HEK293 (cell line): ENCODE results near the gene PRMT1.

ENCODE experiments used
- BCL11B ChIP-seq: fragments of 450-650 bp; formaldehyde crosslinking; IDR thresholded peaks from 2 replicates; pipeline ENCODE4 v1.5.1; 2016; ENCODE audit warnings: low read depth, missing biosample characterization, missing genetic modification characterization
- ELK4 ChIP-seq: IDR thresholded peaks from 2 replicates; pipeline ENCODE4 v1.6.1; 2011; ENCODE audit warnings: mild to moderate bottlenecking, low read depth, low read length, borderline replicate concordance
- GFI1B ChIP-seq: fragments of 450-650 bp; formaldehyde crosslinking; IDR thresholded peaks from 2 replicates; pipeline ENCODE4 v1.5.1; 2016; ENCODE audit warnings: missing biosample characterization, missing genetic modification characterization
- HOXA7 ChIP-seq: sonication (generic); formaldehyde crosslinking; IDR thresholded peaks from 2 replicates; pipeline ENCODE4 v1.8.1; 2022; ENCODE audit warnings: missing genetic modification reagents, borderline replicate concordance
- INSM2 ChIP-seq: fragments of 450-650 bp; formaldehyde crosslinking; IDR thresholded peaks from 2 replicates; pipeline ENCODE4 v1.5.1; 2016; ENCODE audit warnings: missing biosample characterization, missing genetic modification characterization
- OVOL3 ChIP-seq: fragments of 450-650 bp; formaldehyde crosslinking; IDR thresholded peaks from 2 replicates; pipeline ENCODE4 v1.5.1; 2016; ENCODE audit warnings: missing biosample characterization, missing genetic modification characterization
- PRDM1 ChIP-seq: fragments of 450-650 bp; formaldehyde crosslinking; IDR thresholded peaks from 2 replicates; pipeline ENCODE4; 2016; ENCODE audit warnings: missing biosample characterization, missing genetic modification characterization
- SCRT1 ChIP-seq: fragments of 450-650 bp; formaldehyde crosslinking; IDR thresholded peaks from 2 replicates; pipeline ENCODE4 v1.5.1; 2016; ENCODE audit warnings: missing biosample characterization, missing genetic modification characterization, borderline replicate concordance
- ZBTB11 ChIP-seq: fragments of 450-650 bp; formaldehyde crosslinking; conservative IDR thresholded peaks from 2 replicates; pipeline ENCODE4 v1.5.1; 2016; ENCODE audit warnings: low read depth, missing biosample characterization, missing genetic modification characterization
- ZBTB48 ChIP-seq: fragments of 450-650 bp; formaldehyde crosslinking; IDR thresholded peaks from 2 replicates; pipeline ENCODE4 v1.5.1; 2016; ENCODE audit warnings: missing biosample characterization, missing genetic modification characterization
- ZBTB7A ChIP-seq: fragments of 450-650 bp; formaldehyde crosslinking; IDR thresholded peaks from 2 replicates; pipeline ENCODE4 v1.5.1; 2016; ENCODE audit warnings: low read depth, missing biosample characterization, missing genetic modification characterization
- ZIC2 ChIP-seq: fragments of 450-650 bp; formaldehyde crosslinking; IDR thresholded peaks from 2 replicates; pipeline ENCODE4 v1.5.1; 2016; ENCODE audit warnings: missing biosample characterization, missing genetic modification characterization
- ZNF112 ChIP-seq: fragments of 450-650 bp; formaldehyde crosslinking; IDR thresholded peaks from 2 replicates; pipeline ENCODE4 v1.5.0; 2017; ENCODE audit warnings: missing biosample characterization, missing genetic modification characterization
- ZNF133 ChIP-seq: fragments of 450-650 bp; formaldehyde crosslinking; IDR thresholded peaks from 2 replicates; pipeline ENCODE4 v1.5.1; 2016; ENCODE audit warnings: missing biosample characterization, missing genetic modification characterization
- ZNF138 ChIP-seq: fragments of 450-650 bp; formaldehyde crosslinking; IDR thresholded peaks from 2 replicates; pipeline ENCODE4 v1.5.1; 2016; ENCODE audit warnings: missing biosample characterization, missing genetic modification characterization, borderline replicate concordance
- ZNF202 ChIP-seq: fragments of 450-650 bp; formaldehyde crosslinking; IDR thresholded peaks from 2 replicates; pipeline ENCODE4 v1.5.1; 2016; ENCODE audit warnings: missing biosample characterization, missing genetic modification characterization, borderline replicate concordance
- ZNF274 ChIP-seq, 2 experiments: fragments of 200-500 bp in 1 of 2; fragments of 450-650 bp in 1 of 2; sonication (Bioruptor generic) in 1 of 2; formaldehyde crosslinking in 1 of 2; IDR thresholded peaks; 2 replicates each; pipeline versions ENCODE4 v1.5.1 to v1.6.1; 2014 to 2016; ENCODE audit warnings: borderline replicate concordance in 1 of 2, inconsistent platforms in 1 of 2, low read length in 1 of 2, missing biosample characterization in 1 of 2, missing genetic modification characterization in 1 of 2
- ZNF324 ChIP-seq: fragments of 450-650 bp; formaldehyde crosslinking; IDR thresholded peaks from 2 replicates; pipeline ENCODE4 v1.5.1; 2016; ENCODE audit warnings: missing biosample characterization, missing genetic modification characterization
- ZNF449 ChIP-seq: fragments of 450-650 bp; formaldehyde crosslinking; IDR thresholded peaks from 2 replicates; pipeline ENCODE4 v1.5.1; 2017; ENCODE audit warnings: missing biosample characterization, mild to moderate bottlenecking, missing genetic modification characterization, moderate library complexity
- ZNF529 ChIP-seq: fragments of 450-650 bp; formaldehyde crosslinking; IDR thresholded peaks from 2 replicates; pipeline ENCODE4 v1.5.1; 2017; ENCODE audit warnings: missing genetic modification characterization, missing biosample characterization; ENCODE audit not compliant: insufficient replicate concordance
- ZNF544 ChIP-seq: fragments of 450-650 bp; formaldehyde crosslinking; IDR thresholded peaks from 2 replicates; pipeline ENCODE4 v1.5.0; 2017; ENCODE audit warnings: missing biosample characterization, missing genetic modification characterization
- ZNF580 ChIP-seq: fragments of 450-650 bp; formaldehyde crosslinking; IDR thresholded peaks from 2 replicates; pipeline ENCODE4 v1.5.1; 2016; ENCODE audit warnings: missing biosample characterization, missing genetic modification characterization
- ZNF621 ChIP-seq: fragments of 450-650 bp; formaldehyde crosslinking; IDR thresholded peaks from 2 replicates; pipeline ENCODE4 v1.5.1; 2017; ENCODE audit warnings: missing biosample characterization, missing genetic modification characterization
- ZNF623 ChIP-seq: fragments of 450-650 bp; formaldehyde crosslinking; IDR thresholded peaks from 2 replicates; pipeline ENCODE4 v1.5.1; 2016; ENCODE audit warnings: missing biosample characterization, missing genetic modification characterization
- ZNF626 ChIP-seq: fragments of 450-650 bp; sonication (Bioruptor Pico); formaldehyde crosslinking; IDR thresholded peaks from 2 replicates; pipeline ENCODE4 v1.5.1; 2018; ENCODE audit warnings: missing biosample characterization, missing genetic modification characterization, inconsistent platforms
- ZNF701 ChIP-seq: fragments of 450-650 bp; formaldehyde crosslinking; IDR thresholded peaks from 2 replicates; pipeline ENCODE4 v1.5.1; 2016; ENCODE audit warnings: missing biosample characterization, missing genetic modification characterization
- ZNF776 ChIP-seq: fragments of 450-650 bp; formaldehyde crosslinking; IDR thresholded peaks from 2 replicates; pipeline ENCODE4 v1.5.0; 2017; ENCODE audit warnings: missing biosample characterization, missing genetic modification characterization, borderline replicate concordance
- ZSCAN16 ChIP-seq: fragments of 450-650 bp; formaldehyde crosslinking; IDR thresholded peaks from 2 replicates; pipeline ENCODE4 v1.5.1; 2016; ENCODE audit warnings: missing biosample characterization, missing genetic modification characterization
- ZSCAN5A ChIP-seq: fragments of 450-650 bp; formaldehyde crosslinking; IDR thresholded peaks from 2 replicates; pipeline ENCODE4 v1.5.1; 2016; ENCODE audit warnings: missing biosample characterization, missing genetic modification characterization

The PRMT1 gene

GRCh38 chr19:49640113-49640898 lies 36.8 kb upstream of the PRMT1 start, which contains the start of gene RRAS (continued):
- TF ChIP-seq INSM2 (0 out of 2 replicates have a peak, but pooled peaks have one; percentile 43), BCL11B (peak; percentile 90), OVOL3 (tag by site-specific recombination) (peak; percentile 71; the same call in 1 of the 2 replicates), ZNF133 (tag by site-specific recombination) (no peak), ZNF202 (tag by site-specific recombination) (no peak), ZNF112 (tag by site-specific recombination) (no peak), ZNF274 (IDR thresholded peaks at IDR 0.05; ENCODE audit: low read length) (no peak), ZNF274 (tag by site-specific recombination; IDR thresholded peaks at IDR 0.05; ENCODE audit: borderline replicate concordance) (no peak), ZNF529 (no peak), ZBTB11 (tag by site-specific recombination) (peak; percentile 91), ZNF449 (tag by site-specific recombination) (no peak; the same call in 1 of the 2 replicates), ZBTB7A (peak; percentile 76; the same call in 1 of the 2 replicates), ZNF626 (tag by site-specific recombination) (no peak), ZSCAN5A (tag by site-specific recombination) (no peak), ZBTB48 (tag by site-specific recombination) (peak; percentile 80), ZSCAN16 (tag by site-specific recombination) (no peak), ZNF138 (tag by site-specific recombination) (no peak), ZNF324 (tag by site-specific recombination) (peak; percentile 97), ZNF701 (no peak), HOXA7 (CRISPR knock-in tag) (no peak), ZNF544 (tag by site-specific recombination) (no peak), ELK4 (no peak), PRDM1 (tag by site-specific recombination) (peak; percentile 57; the same call in 1 of the 2 replicates), ZIC2 (tag by site-specific recombination) (peak; percentile 58), ZNF776 (tag by site-specific recombination) (no peak), GFI1B (no peak), ZNF623 (tag by site-specific recombination) (0 out of 2 replicates have a peak, but pooled peaks have one; percentile 10), SCRT1 (tag by site-specific recombination) (0 out of 2 replicates have a peak, but pooled peaks have one; percentile 36), ZNF621 (no peak), ZNF580 (tag by site-specific recombination) (peak; percentile 82)
